GM13977 (cell line): ENCODE results near the gene NNMT.
"Not testable (repeated sequence)": the region's sequence is repeated elsewhere in the genome, so short reads cannot be mapped to it uniquely, and the experiment has no call there.

Source experiments
- DNase-seq: peaks from one replicate; pipeline ENCODE4 v3.0.0; 2012; ENCODE audit warnings: low spot score
- CTCF ChIP-seq: IDR thresholded peaks from 2 replicates; pipeline ENCODE4 v1.5.1; 2012; ENCODE audit warnings: mild to moderate bottlenecking, control low read depth; ENCODE audit not compliant: insufficient read depth; ENCODE audit errors: extremely low read depth, missing control alignments
- in situ Hi-C: fragments of 300-500 bp; cut with MboI; formaldehyde crosslinking; loops from one replicate; pipeline ENCODE4 v1.12.0; 2022; ENCODE audit warnings: low sequenced_read_pairs, low pct_unique_long_range_greater_than_20kb, mixed read lengths, inconsistent platforms; ENCODE audit not compliant: unreplicated experiment

Gene NNMT

GRCh38 chr11:114326776-114327175 lies 30.6 kb downstream of the NNMT start:
- DNase-seq: no peak
- in situ Hi-C loops: loop anchor here (25.0 kb wide), 1 partner anchor 261 kb away; the partner anchor contains the start of gene NXPE4
- no peak for TF ChIP-seq CTCF

GRCh38 chr11:114330373-114330772 lies 34.2 kb downstream of the NNMT start:
- in situ Hi-C loops: loop anchor here (25.0 kb wide), 1 partner anchor 257 kb away; the partner anchor contains the start of gene NXPE4
- TF ChIP-seq CTCF: no peak
- no peak for DNase-seq

GRCh38 chr11:114340311-114341131 lies 44.3 kb downstream of the NNMT start:
- peak; percentile 18 for DNase-seq
- in situ Hi-C loops: loop anchor here (25.0 kb wide), 1 partner anchor 247 kb away; the partner anchor contains the start of gene NXPE4
- peak; percentile 81 for TF ChIP-seq CTCF

GRCh38 chr11:114341667-114342066 lies 45.5 kb downstream of the NNMT start:
- in situ Hi-C loops: loop anchor here (25.0 kb wide), 1 partner anchor 246 kb away; the partner anchor contains the start of gene NXPE4
- not testable (repeated sequence) for DNase-seq

- no peak for TF ChIP-seq CTCF
- DNase-seq: no peak
- in situ Hi-C loops: loop anchor here (25.0 kb wide), 1 partner anchor 245 kb away; the partner anchor contains the start of gene NXPE4
Observed at GRCh38 chr11:114342476-114342875, 46.3 kb downstream of the NNMT start.

- DNase-seq: no peak
- in situ Hi-C loops: loop anchor here (25.0 kb wide), 1 partner anchor 244 kb away; the partner anchor contains the start of gene NXPE4
- TF ChIP-seq CTCF: no peak
Observed at GRCh38 chr11:114343020-114343419, 46.8 kb downstream of the NNMT start.

GRCh38 chr11:114343493-114343892 lies 47.3 kb downstream of the NNMT start:
- TF ChIP-seq CTCF: no peak
- no peak for DNase-seq
- in situ Hi-C loops: loop anchor here (25.0 kb wide), 1 partner anchor 244 kb away; the partner anchor contains the start of gene NXPE4
